Epithelial cell of esophagus (primary cell): ENCODE measurements around the gene EEF1AKMT3.
A peak's percentile ranks its signal among the peaks of the same experiment; 100 is the strongest.

Experiments used
- DNase-seq: peaks from one replicate; pipeline ENCODE4 v3.0.0; 2010; ENCODE audit warnings: low read depth
- H3K4me3 ChIP-seq: 2 replicates; pipeline ENCODE4 v1.5.1; 2011; ENCODE audit warnings: mild to moderate bottlenecking, low read length, control low read depth
- TF ChIP-seq, protein P1 (sequence below): IDR thresholded peaks from 2 replicates; pipeline ENCODE4 v1.5.1; 2011; ENCODE audit warnings: low read depth, mild to moderate bottlenecking, low read length, control low read depth, inconsistent platforms; ENCODE audit not compliant: insufficient read depth; ENCODE audit errors: missing control alignments

EEF1AKMT3 gene

GRCh38 chr12:57732270-57732669, 40.1 kb upstream of the EEF1AKMT3 start:
- TF ChIP-seq, protein P1, sequence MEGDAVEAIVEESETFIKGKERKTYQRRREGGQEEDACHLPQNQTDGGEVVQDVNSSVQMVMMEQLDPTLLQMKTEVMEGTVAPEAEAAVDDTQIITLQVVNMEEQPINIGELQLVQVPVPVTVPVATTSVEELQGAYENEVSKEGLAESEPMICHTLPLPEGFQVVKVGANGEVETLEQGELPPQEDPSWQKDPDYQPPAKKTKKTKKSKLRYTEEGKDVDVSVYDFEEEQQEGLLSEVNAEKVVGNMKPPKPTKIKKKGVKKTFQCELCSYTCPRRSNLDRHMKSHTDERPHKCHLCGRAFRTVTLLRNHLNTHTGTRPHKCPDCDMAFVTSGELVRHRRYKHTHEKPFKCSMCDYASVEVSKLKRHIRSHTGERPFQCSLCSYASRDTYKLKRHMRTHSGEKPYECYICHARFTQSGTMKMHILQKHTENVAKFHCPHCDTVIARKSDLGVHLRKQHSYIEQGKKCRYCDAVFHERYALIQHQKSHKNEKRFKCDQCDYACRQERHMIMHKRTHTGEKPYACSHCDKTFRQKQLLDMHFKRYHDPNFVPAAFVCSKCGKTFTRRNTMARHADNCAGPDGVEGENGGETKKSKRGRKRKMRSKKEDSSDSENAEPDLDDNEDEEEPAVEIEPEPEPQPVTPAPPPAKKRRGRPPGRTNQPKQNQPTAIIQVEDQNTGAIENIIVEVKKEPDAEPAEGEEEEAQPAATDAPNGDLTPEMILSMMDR: no peak
- no peak overlapping the region for H3K4me3 ChIP-seq
- DNase-seq: no peak

DNA sequence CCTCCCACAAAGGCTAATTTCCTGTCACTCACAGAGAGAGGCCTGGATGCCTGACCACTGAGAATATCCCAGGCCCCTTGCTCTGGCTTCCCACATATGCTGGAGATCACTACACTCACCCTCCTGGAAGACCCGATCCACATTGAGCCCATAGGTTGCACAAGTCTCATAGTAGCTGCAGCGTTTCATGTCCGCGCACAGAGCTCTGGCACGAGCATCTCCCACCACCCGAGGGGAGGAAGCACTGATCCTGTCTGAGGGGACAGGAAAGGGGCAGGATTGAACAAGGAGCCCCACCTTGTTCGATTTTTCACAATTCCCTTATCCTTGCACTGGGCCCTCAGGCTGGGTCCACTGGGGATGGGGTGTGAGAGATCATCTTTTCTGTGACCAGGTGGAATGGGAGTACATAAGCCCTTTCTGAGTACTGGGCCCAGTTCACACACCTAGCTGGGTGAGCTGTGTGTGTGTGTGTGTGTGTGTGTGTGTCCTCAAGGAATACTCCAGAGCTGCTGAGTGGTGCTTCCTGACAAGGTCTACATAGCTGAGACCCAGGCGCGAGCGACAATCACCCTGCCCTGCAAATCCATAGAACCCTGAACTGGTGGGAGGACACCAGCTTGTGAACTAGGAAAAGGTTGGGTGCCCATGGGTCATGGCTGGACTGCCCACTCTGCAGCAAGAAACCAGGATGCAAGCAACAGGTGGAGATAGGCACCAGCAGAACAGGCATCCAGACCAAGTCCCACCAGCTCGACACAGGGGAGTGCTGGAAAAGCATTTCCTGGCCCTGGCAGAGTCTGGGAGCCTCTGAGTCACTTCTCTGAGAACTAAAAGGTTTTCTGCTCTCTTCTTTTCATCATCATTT, 39.5 kb upstream of the EEF1AKMT3 start:
- no peak for DNase-seq
- H3K4me3 ChIP-seq: no peak overlapping the region
- TF ChIP-seq, protein P1: no peak

GRCh38 chr12:57733928-57734327, 38.5 kb upstream of the EEF1AKMT3 start:
- no peak overlapping the region for H3K4me3 ChIP-seq
- no peak for DNase-seq
- TF ChIP-seq, protein P1: no peak

DNA sequence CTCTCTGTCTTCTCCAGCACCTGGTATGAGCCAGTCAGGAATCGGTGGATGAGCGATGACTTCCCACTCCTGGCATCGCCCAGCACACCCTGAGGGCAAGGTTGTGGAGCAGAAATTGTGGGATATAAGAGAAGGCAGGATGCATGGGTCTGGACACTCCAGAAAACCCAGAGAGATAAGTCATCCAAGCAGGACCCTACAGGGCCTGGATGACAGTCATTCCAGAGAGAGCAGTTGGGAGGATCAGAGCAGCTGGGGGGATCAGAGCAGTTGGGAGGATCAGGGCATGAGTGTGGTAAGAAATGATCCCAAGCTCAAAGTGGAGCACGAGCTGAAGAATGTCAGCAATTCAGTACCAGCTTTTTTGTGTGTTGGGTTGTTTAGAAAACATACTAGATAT, 37.8 kb upstream of the EEF1AKMT3 start:
- H3K4me3 ChIP-seq: no peak overlapping the region
- TF ChIP-seq, protein P1: no peak
- DNase-seq: peak; percentile 32

- no peak overlapping the region for H3K4me3 ChIP-seq
- no peak for DNase-seq
- TF ChIP-seq, protein P1: no peak
Observed at GRCh38 chr12:57735198-57735855, 37.1 kb upstream of the EEF1AKMT3 start.

DNA sequence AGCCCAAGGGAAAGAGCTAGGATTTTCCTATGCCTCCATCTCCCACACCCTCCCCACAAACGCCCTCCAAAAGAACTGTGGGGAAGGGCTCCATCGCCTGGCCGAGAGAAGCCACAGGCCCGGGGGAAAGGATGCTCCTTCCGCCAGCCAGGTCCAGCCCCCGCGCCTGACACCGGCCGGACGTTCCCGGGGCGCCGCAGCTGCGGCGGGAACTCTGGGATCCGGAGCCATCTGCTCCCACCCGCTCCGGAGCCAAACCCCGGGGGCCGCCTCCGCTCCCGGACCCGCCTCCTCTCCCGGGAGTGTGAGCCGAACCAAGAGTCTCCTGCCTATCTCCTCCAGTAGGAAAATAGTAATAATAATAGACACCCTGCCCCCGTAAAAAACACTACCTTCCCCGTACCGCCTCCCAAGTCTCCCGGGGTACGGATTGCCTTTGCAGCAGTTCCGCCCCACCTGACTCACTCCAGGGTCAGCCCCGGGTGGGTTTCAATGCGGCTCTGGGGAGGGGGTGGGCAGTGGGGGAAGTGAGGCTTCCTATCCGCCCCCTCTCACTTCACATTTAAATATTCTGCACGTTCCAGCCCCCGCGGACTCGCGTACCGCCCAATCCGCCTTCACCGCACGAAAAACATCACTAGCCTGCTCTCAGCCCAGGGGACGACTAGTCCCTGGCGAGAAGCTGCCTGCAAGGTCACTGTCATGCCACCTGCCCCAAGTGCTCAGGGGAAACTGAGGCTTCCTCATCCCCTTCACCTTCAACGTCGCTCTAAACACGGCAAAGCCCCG, 36.3 kb upstream of the EEF1AKMT3 start:
- DNase-seq: no peak
- no peak overlapping the region for H3K4me3 ChIP-seq

More for the DNA sequence above, 36.3 kb upstream of the EEF1AKMT3 start:
- TF ChIP-seq, protein P1: peak; percentile 21
